ENCODE results near the gene SMURF1.
A peak's percentile ranks its signal among the peaks of the same experiment; 100 is the strongest.
"Not testable (repeated sequence)": the region's sequence is repeated elsewhere in the genome, so short reads cannot be mapped to it uniquely, and the experiment has no call there.

The SMURF1 gene

GRCh38 chr7:99143853-99144672, at the start of gene SMURF1:
TSS of gene SMURF1 (minus strand) at chr7:99144108. CDS start at chr7:99143780, 328 bp downstream.
- peak; percentile 79 for DNase-seq

GRCh38 chr7:99191869-99192596, 48.1 kb upstream of the SMURF1 start:
- DNase-seq = no peak

GRCh38 chr7:99190359-99191009, 46.6 kb upstream of the SMURF1 start:
- no peak for DNase-seq

GRCh38 chr7:99189222-99189621, 45.3 kb upstream of the SMURF1 start:
- no peak for DNase-seq

GRCh38 chr7:99188221-99188620, 44.3 kb upstream of the SMURF1 start:
- no peak for DNase-seq

- DNase-seq = no peak
These were observed 40.8 kb upstream of the SMURF1 start for GRCh38 chr7:99184532-99185218.

GRCh38 chr7:99180067-99180650, 36.3 kb upstream of the SMURF1 start:
- DNase-seq = no peak

GRCh38 chr7:99177165-99177564, 33.3 kb upstream of the SMURF1 start:
- no peak for DNase-seq

- no peak for DNase-seq
These were observed 29.9 kb upstream of the SMURF1 start for GRCh38 chr7:99173787-99174186.

- DNase-seq = no peak
These were observed 27.8 kb upstream of the SMURF1 start for GRCh38 chr7:99171731-99172130.

GRCh38 chr7:99170730-99171074, 26.8 kb upstream of the SMURF1 start:
- no peak for DNase-seq

GRCh38 chr7:99170065-99170729, 26.3 kb upstream of the SMURF1 start:
- DNase-seq = no peak

- no peak for DNase-seq
These were observed 23.2 kb upstream of the SMURF1 start for GRCh38 chr7:99167072-99167471.

GRCh38 chr7:99165816-99166215, 21.9 kb upstream of the SMURF1 start:
- no peak for DNase-seq

- not testable (repeated sequence) for DNase-seq
These were observed 19.8 kb upstream of the SMURF1 start for GRCh38 chr7:99163669-99164068.

- DNase-seq = no peak
These were observed 12.7 kb upstream of the SMURF1 start for GRCh38 chr7:99156649-99157048.

- DNase-seq = peak; percentile 36
These were observed 11.3 kb upstream of the SMURF1 start for GRCh38 chr7:99155211-99155610.

GRCh38 chr7:99146979-99147378, 3.1 kb upstream of the SMURF1 start:
- no peak for DNase-seq

GRCh38 chr7:99143521-99143852, 421 bp downstream of the SMURF1 start:
- no peak for DNase-seq

- peak; percentile 88 for DNase-seq
These were observed 984 bp downstream of the SMURF1 start for GRCh38 chr7:99142727-99143520.

Data from inflammatory macrophage treated with lipopolysaccharide for 4 hours (primary cell).